HCT116 (cell line): ENCODE data around the gene C14orf180. TPM values are rescaled to one million over a fixed set of nuclear protein-coding genes. Genes with fewer than 3 reads are reported as not detected.

Experiments
- ATAC-seq: fragments of 200-7000 bp; cut with Tn5 transposase; 2 replicates; pipeline ENCODE4 v1.9.1; 2020; ENCODE audit warnings: mild to moderate bottlenecking, moderate library complexity
- BruUV-seq: library from RNA; stranded (reverse); fragments of 400-500 nt; replicated peaks from 2 replicates; lab custom pipeline; 2021; lab: Mats Ljungman, UMichigan
- CTCF ChIA-PET: fragments of 300-600 bp; sonication (Branson Sonifier 250); formaldehyde crosslinking; loops from one replicate; lab custom pipeline; 2021; ENCODE audit warnings: antibody characterized with exemption; lab: Charles Lee
- POLR2A ChIA-PET: fragments of 300-600, 350-600 bp; sonication (Branson Sonifier 250); formaldehyde crosslinking; loops from one replicate; lab custom pipeline; 2021; ENCODE audit warnings: antibody characterized with exemption; lab: Charles Lee
- RAD21 ChIA-PET, 2 experiments: fragments of 300-600 bp; sonication (Branson Sonifier 250); formaldehyde crosslinking; loops; one replicate each; lab custom pipeline; 2023; ENCODE audit warnings: low total read pairs in 2 of 2; ENCODE audit not compliant: uncharacterized antibody in 2 of 2, unreplicated experiment in 2 of 2, low non-redundant PET in 1 of 2; lab: Charles Lee
- DNase-seq: peaks from one replicate; pipeline ENCODE4 v3.0.0-alpha.2; 2010; ENCODE audit warnings: low read depth, low spot score
- H2AFZ ChIP-seq: fragments of 200-600 bp; shearing (Covaris generic), sonication (generic); 2 replicates; pipeline ENCODE4 v1.6.1; 2017; ENCODE audit warnings: low read depth, mixed run types, mixed read lengths, antibody characterized with exemption, low read length; ENCODE audit not compliant: poor library complexity, severe bottlenecking
- H3K27ac ChIP-seq: 2 replicates; pipeline ENCODE4 v1.5.1; 2012; ENCODE audit warnings: low read depth, low read length
- H3K27me3 ChIP-seq: fragments of 200-600 bp; sonication (generic); 2 replicates; pipeline ENCODE4 v1.6.1; 2016; ENCODE audit warnings: mixed run types, low read length, mixed read lengths; ENCODE audit not compliant: insufficient read depth
- H3K36me3 ChIP-seq, 2 experiments: fragments of 200-500 bp in 1 of 2; fragments of 200-600 bp in 1 of 2; sonication (Bioruptor generic) in 1 of 2; sonication (generic) in 1 of 2; 2 replicates each; pipeline versions ENCODE4 v1.5.1 to v1.6.1; 2014 to 2016; ENCODE audit warnings: low read length in 2 of 2, inconsistent platforms in 1 of 2, mixed read lengths in 1 of 2, mixed run types in 1 of 2; ENCODE audit not compliant: insufficient read depth in 2 of 2, control insufficient read depth in 1 of 2
- H3K4me1 ChIP-seq, 2 experiments: fragments of 200-600 bp in 1 of 2; sonication (generic) in 1 of 2; 2 replicates each; pipeline versions ENCODE4 v1.5.1 to v1.6.1; 2012 to 2017; ENCODE audit warnings: low read length in 2 of 2, inconsistent platforms in 1 of 2, mild to moderate bottlenecking in 1 of 2, mixed read lengths in 1 of 2, mixed run types in 1 of 2, moderate library complexity in 1 of 2; ENCODE audit not compliant: insufficient read depth in 2 of 2, control insufficient read depth in 1 of 2
- H3K4me2 ChIP-seq: fragments of 200-600 bp; sonication (generic); 2 replicates; pipeline ENCODE4 v1.6.1; 2017; ENCODE audit warnings: mixed run types, low read length, mixed read lengths
- H3K4me3 ChIP-seq, 2 experiments: fragments of 200-600 bp in 1 of 2; sonication (generic) in 1 of 2; replicated peaks in 1 of 2; 2 replicates each; pipeline ENCODE4 v1.5.1; 2011 to 2016; ENCODE audit warnings: low read length in 2 of 2, control low read depth in 1 of 2, low read depth in 1 of 2, mild to moderate bottlenecking in 1 of 2, mixed read lengths in 1 of 2, mixed run types in 1 of 2
- H3K79me2 ChIP-seq: fragments of 200-600 bp; sonication (generic); 2 replicates; pipeline ENCODE4 v1.6.1; 2017; ENCODE audit warnings: mild to moderate bottlenecking, mixed run types, low read length, moderate library complexity, mixed read lengths; ENCODE audit not compliant: insufficient read depth
- H3K9ac ChIP-seq: fragments of 200-600 bp; sonication (generic); 2 replicates; pipeline ENCODE4 v1.6.1; 2016; ENCODE audit warnings: low read length, mixed read lengths
- H3K9me2 ChIP-seq: fragments of 200-600 bp; sonication (generic), shearing (Covaris generic); 2 replicates; pipeline ENCODE4 v1.6.1; 2017; ENCODE audit warnings: mixed run types, mild to moderate bottlenecking, moderate library complexity; ENCODE audit not compliant: insufficient read depth
- H3K9me3 ChIP-seq, 2 experiments: fragments of 200-500 bp in 1 of 2; fragments of 200-600 bp in 1 of 2; sonication (Bioruptor generic) in 1 of 2; sonication (generic) in 1 of 2; 2 replicates each; pipeline ENCODE4 v1.6.1; 2014 to 2017; ENCODE audit warnings: low read length in 2 of 2, mixed read lengths in 2 of 2, inconsistent platforms in 1 of 2, low read depth in 1 of 2, mild to moderate bottlenecking in 1 of 2, mixed run types in 1 of 2, moderate library complexity in 1 of 2; ENCODE audit not compliant: control insufficient read depth in 1 of 2, insufficient read depth in 1 of 2
- H4K20me1 ChIP-seq: fragments of 200-600 bp; sonication (generic), shearing (Covaris generic); 2 replicates; pipeline ENCODE4 v1.6.1; 2017; ENCODE audit warnings: mixed run types, mild to moderate bottlenecking, moderate library complexity; ENCODE audit not compliant: insufficient read depth
- CEBPB ChIP-seq: IDR thresholded peaks from 2 replicates; pipeline ENCODE4 v1.6.1; 2012; ENCODE audit warnings: low read depth
- EGR1 ChIP-seq: IDR thresholded peaks from 2 replicates; pipeline ENCODE4 v1.6.1; 2012; ENCODE audit warnings: low read depth
- ELF1 ChIP-seq: IDR thresholded peaks from 2 replicates; pipeline ENCODE4 v1.6.1; 2012; ENCODE audit warnings: low read depth, borderline replicate concordance
- EZH2 ChIP-seq: fragments of 200-600 bp; sonication (generic); IDR thresholded peaks from 2 replicates; pipeline ENCODE4 v1.6.1; 2017; ENCODE audit warnings: antibody characterized with exemption, mixed run types
- EZH2phosphoT487 ChIP-seq: fragments of 200-600 bp; IDR thresholded peaks from 2 replicates; pipeline ENCODE4 v1.6.1; 2018; ENCODE audit warnings: antibody characterized with exemption, borderline replicate concordance
- JUND ChIP-seq: IDR thresholded peaks from 2 replicates; pipeline ENCODE4 v1.6.1; 2012
- MAX ChIP-seq: IDR thresholded peaks from 2 replicates; pipeline ENCODE4 v1.6.1; 2012
- POLR2A ChIP-seq: IDR thresholded peaks from 2 replicates; pipeline ENCODE4 v1.7.0; 2011; ENCODE audit warnings: borderline replicate concordance; ENCODE audit not compliant: insufficient read depth, insufficient read length; ENCODE audit errors: extremely low read depth
- SIN3A ChIP-seq: IDR thresholded peaks from 2 replicates; pipeline ENCODE4 v1.6.1; 2012; ENCODE audit warnings: low read depth
- TCF7L2 ChIP-seq: IDR thresholded peaks from 2 replicates; pipeline ENCODE4 v1.7.0; 2011; ENCODE audit warnings: borderline replicate concordance, inconsistent platforms; ENCODE audit not compliant: insufficient read depth, insufficient read length; ENCODE audit errors: extremely low read depth
- YY1 ChIP-seq: IDR thresholded peaks from 2 replicates; pipeline ENCODE4 v1.6.1; 2011; ENCODE audit warnings: low read length, low read depth, moderate library complexity, mild to moderate bottlenecking; ENCODE audit not compliant: insufficient replicate concordance; ENCODE audit errors: extremely low read depth
- ZBTB33 ChIP-seq: IDR thresholded peaks from 2 replicates; pipeline ENCODE4 v1.6.1; 2011; ENCODE audit warnings: mild to moderate bottlenecking, low read length, moderate library complexity; ENCODE audit not compliant: insufficient replicate concordance; ENCODE audit errors: extremely low read depth
- ZNF274 ChIP-seq: fragments of 200-500 bp; sonication (Bioruptor generic); IDR thresholded peaks from 2 replicates; pipeline ENCODE4 v1.6.1; 2014; ENCODE audit warnings: mild to moderate bottlenecking, low read depth, low read length, inconsistent platforms
- intact Hi-C: fragments of 100-400 bp; cut with micrococcal nuclease; formaldehyde crosslinking; loops from 2 replicates; pipeline ENCODE4 v1.10.0; 2022
- total RNA-seq: library from RNA; stranded (reverse); gene quantifications from one replicate; pipeline ENCODE4 v1.2.1, GENCODE V29; 2021; ENCODE audit not compliant: unreplicated experiment
- TF ChIP-seq, protein P1 (sequence below), 3 experiments: fragments of 200-600 bp in 1 of 3; sonication (generic) in 1 of 3; IDR thresholded peaks in 2 of 3; conservative IDR thresholded peaks in 1 of 3; 2 replicates each; pipeline ENCODE4 v1.5.1; 2012 to 2017; ENCODE audit warnings: low read depth in 2 of 3, low read length in 2 of 3, antibody characterized with exemption in 1 of 3, borderline replicate concordance in 1 of 3, control low read depth in 1 of 3, mild to moderate bottlenecking in 1 of 3, mixed read lengths in 1 of 3, mixed run types in 1 of 3, moderate library complexity in 1 of 3; ENCODE audit not compliant: insufficient read depth in 1 of 3
- TF ChIP-seq, protein P2 (sequence below): IDR thresholded peaks from 2 replicates; pipeline ENCODE4 v1.6.1; 2012

Gene C14orf180
- total RNA-seq, 1 experiment from 2014 or later, result not detected

DNA sequence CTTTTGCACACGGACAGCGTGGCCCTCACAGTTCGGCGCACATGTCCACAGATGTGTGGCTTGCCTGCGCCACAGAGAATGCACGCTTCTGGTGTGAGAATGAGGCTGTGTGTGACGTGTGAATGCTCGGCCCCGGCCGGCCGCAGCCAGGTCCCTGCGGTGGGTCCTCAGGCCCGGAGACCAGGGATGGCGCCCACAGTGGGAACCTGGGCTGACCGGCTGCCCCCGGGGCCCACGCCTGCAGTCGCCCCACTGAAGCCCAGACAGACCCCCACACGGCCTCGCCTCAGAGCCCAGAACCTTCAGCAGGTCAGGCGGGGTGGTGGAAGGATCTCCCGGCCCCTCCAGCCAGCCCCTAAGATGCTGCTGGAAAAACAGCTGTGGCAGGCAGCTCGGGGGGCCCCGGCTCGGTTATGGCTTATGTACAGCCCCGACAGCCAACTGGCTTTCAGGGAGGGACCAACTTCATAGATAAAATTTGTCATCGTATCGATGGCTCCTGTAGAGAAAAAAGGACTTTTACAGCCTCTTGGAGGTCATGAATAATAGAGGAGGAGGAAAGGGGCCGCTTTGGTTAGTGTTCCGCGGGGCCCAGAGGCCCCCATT is 4.5 kb upstream of the C14orf180 start:
- no peak for ATAC-seq
- POLR2A ChIA-PET, result no interaction called here

More for the DNA sequence above, 4.5 kb upstream of the C14orf180 start:
- RAD21 ChIA-PET, result no interaction called here
- no peak for DNase-seq
- no peaks in the 10 kb centered on the region for H3K9me2 ChIP-seq
- H2AFZ ChIP-seq, result no peak overlapping the region
- no peaks in the 10 kb centered on the region for H3K4me1 ChIP-seq
- H3K4me3 ChIP-seq, result no peak overlapping the region
- H3K27me3 ChIP-seq, result no peaks in the 10 kb centered on the region
- no peaks in the 10 kb centered on the region for H3K79me2 ChIP-seq
- H3K9me3 ChIP-seq, result no peaks in the 10 kb centered on the region
- no peak for TF ChIP-seq ZNF274
- TF ChIP-seq EZH2, result no peak
- no peak for TF ChIP-seq CEBPB
- TF ChIP-seq SIN3A, result no peak
- TF ChIP-seq, protein P1, sequence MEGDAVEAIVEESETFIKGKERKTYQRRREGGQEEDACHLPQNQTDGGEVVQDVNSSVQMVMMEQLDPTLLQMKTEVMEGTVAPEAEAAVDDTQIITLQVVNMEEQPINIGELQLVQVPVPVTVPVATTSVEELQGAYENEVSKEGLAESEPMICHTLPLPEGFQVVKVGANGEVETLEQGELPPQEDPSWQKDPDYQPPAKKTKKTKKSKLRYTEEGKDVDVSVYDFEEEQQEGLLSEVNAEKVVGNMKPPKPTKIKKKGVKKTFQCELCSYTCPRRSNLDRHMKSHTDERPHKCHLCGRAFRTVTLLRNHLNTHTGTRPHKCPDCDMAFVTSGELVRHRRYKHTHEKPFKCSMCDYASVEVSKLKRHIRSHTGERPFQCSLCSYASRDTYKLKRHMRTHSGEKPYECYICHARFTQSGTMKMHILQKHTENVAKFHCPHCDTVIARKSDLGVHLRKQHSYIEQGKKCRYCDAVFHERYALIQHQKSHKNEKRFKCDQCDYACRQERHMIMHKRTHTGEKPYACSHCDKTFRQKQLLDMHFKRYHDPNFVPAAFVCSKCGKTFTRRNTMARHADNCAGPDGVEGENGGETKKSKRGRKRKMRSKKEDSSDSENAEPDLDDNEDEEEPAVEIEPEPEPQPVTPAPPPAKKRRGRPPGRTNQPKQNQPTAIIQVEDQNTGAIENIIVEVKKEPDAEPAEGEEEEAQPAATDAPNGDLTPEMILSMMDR (IDR thresholded peaks at IDR 0.05 in 2 of 3, conservative IDR thresholded peaks at IDR 0.05 in 1 of 3; ENCODE audit: borderline replicate concordance in 1 of 3, insufficient read depth in 1 of 3, low read depth in 2 of 3, low read length in 2 of 3), result no peak
- no peak for TF ChIP-seq MAX
- no peak for TF ChIP-seq ZBTB33
- TF ChIP-seq EGR1, result no peak
- no peak for TF ChIP-seq YY1
- no peak for TF ChIP-seq EZH2phosphoT487
- TF ChIP-seq, protein P2, sequence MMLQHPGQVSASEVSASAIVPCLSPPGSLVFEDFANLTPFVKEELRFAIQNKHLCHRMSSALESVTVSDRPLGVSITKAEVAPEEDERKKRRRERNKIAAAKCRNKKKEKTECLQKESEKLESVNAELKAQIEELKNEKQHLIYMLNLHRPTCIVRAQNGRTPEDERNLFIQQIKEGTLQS, result no peak
- no peak for TF ChIP-seq ELF1
- TF ChIP-seq POLR2A, result no peak
- TF ChIP-seq JUND, result no peak
- TF ChIP-seq TCF7L2, result no peak
- no TSS peak for BruUV-seq
- no peak overlapping the region for H3K4me2 ChIP-seq
- no peak overlapping the region for H3K9ac ChIP-seq
- no peaks in the 10 kb centered on the region for H4K20me1 ChIP-seq
- CTCF ChIA-PET, result no interaction called here
- intact Hi-C loops, result no loop called here
- no peaks in the 10 kb centered on the region for H3K36me3 ChIP-seq
- no peak overlapping the region for H3K27ac ChIP-seq
